ENCODE measurements around the gene CPED1.
"Not testable (repeated sequence)": the region's sequence is repeated elsewhere in the genome, so short reads cannot be mapped to it uniquely, and the experiment has no call there.

CPED1 gene

GRCh38 chr7:121002048-121002756 is 13.7 kb downstream of the CPED1 start:
- H3K4me1 ChIP-seq (ENCODE audit: control insufficient read depth in 2 of 2, insufficient read depth in 2 of 2, low read length in 2 of 2), result no peaks in the 10 kb centered on the region
- no peaks in the 10 kb centered on the region for H3K36me3 ChIP-seq (ENCODE audit: control insufficient read depth in 2 of 2, insufficient read depth in 2 of 2, low read length in 2 of 2)
- H3K4me3 ChIP-seq (ENCODE audit: low read length in 2 of 2), result no peak overlapping the region
- H3K27ac ChIP-seq (ENCODE audit: low read depth in 2 of 2, low read length in 2 of 2), result no peak overlapping the region
- no peaks in the 10 kb centered on the region for H3K9me3 ChIP-seq (ENCODE audit: control insufficient read depth in 2 of 2, low read length in 2 of 2)
- no peak overlapping the region for H3K9ac ChIP-seq (ENCODE audit: low read depth in 1 of 2, low read length in 2 of 2)
- no peaks in the 10 kb centered on the region for H3K27me3 ChIP-seq (ENCODE audit: control insufficient read depth in 2 of 2, insufficient read depth in 2 of 2, low read length in 2 of 2)

- no peaks in the 10 kb centered on the region for H3K4me1 ChIP-seq (ENCODE audit: control insufficient read depth in 2 of 2, insufficient read depth in 2 of 2, low read length in 2 of 2)
- H3K27me3 ChIP-seq (ENCODE audit: control insufficient read depth in 2 of 2, insufficient read depth in 2 of 2, low read length in 2 of 2), result no peaks in the 10 kb centered on the region
- H3K36me3 ChIP-seq (ENCODE audit: control insufficient read depth in 2 of 2, insufficient read depth in 2 of 2, low read length in 2 of 2), result no peaks in the 10 kb centered on the region
- no peak overlapping the region for H3K4me3 ChIP-seq (ENCODE audit: low read length in 2 of 2)
- no peak overlapping the region for H3K9ac ChIP-seq (ENCODE audit: low read depth in 1 of 2, low read length in 2 of 2)
- H3K9me3 ChIP-seq (ENCODE audit: control insufficient read depth in 2 of 2, low read length in 2 of 2), result no peaks in the 10 kb centered on the region
- peak overlapping the region in 1 of 2 donors; percentile 41 for H3K27ac ChIP-seq (ENCODE audit: low read depth in 2 of 2, low read length in 2 of 2)
Measured at GRCh38 chr7:121002757-121003200, 14.3 kb downstream of the CPED1 start.

GRCh38 chr7:121003986-121004685 is 15.6 kb downstream of the CPED1 start:
- H3K27me3 ChIP-seq (ENCODE audit: control insufficient read depth in 2 of 2, insufficient read depth in 2 of 2, low read length in 2 of 2), result no peaks in the 10 kb centered on the region
- H3K36me3 ChIP-seq (ENCODE audit: control insufficient read depth in 2 of 2, insufficient read depth in 2 of 2, low read length in 2 of 2), result no peaks in the 10 kb centered on the region
- no peak overlapping the region for H3K27ac ChIP-seq (ENCODE audit: low read depth in 2 of 2, low read length in 2 of 2)
- H3K9me3 ChIP-seq (ENCODE audit: control insufficient read depth in 2 of 2, low read length in 2 of 2), result no peaks in the 10 kb centered on the region
- no peaks in the 10 kb centered on the region for H3K4me1 ChIP-seq (ENCODE audit: control insufficient read depth in 2 of 2, insufficient read depth in 2 of 2, low read length in 2 of 2)
- no peak overlapping the region for H3K9ac ChIP-seq (ENCODE audit: low read depth in 1 of 2, low read length in 2 of 2)
- H3K4me3 ChIP-seq (ENCODE audit: low read length in 2 of 2), result no peak overlapping the region

GRCh38 chr7:121005058-121005457 is 16.5 kb downstream of the CPED1 start:
- not testable (repeated sequence) for H3K27ac ChIP-seq (ENCODE audit: low read depth in 2 of 2, low read length in 2 of 2); H3K36me3 ChIP-seq (ENCODE audit: control insufficient read depth in 2 of 2, insufficient read depth in 2 of 2, low read length in 2 of 2); H3K27me3 ChIP-seq (ENCODE audit: control insufficient read depth in 2 of 2, insufficient read depth in 2 of 2, low read length in 2 of 2); H3K9me3 ChIP-seq (ENCODE audit: control insufficient read depth in 2 of 2, low read length in 2 of 2); H3K4me1 ChIP-seq (ENCODE audit: control insufficient read depth in 2 of 2, insufficient read depth in 2 of 2, low read length in 2 of 2); H3K9ac ChIP-seq (ENCODE audit: low read depth in 1 of 2, low read length in 2 of 2); H3K4me3 ChIP-seq (ENCODE audit: low read length in 2 of 2)

- Histone ChIP-seq H3K27me3 (ENCODE audit: control insufficient read depth in 2 of 2, insufficient read depth in 2 of 2, low read length in 2 of 2) (no peaks in the 10 kb centered on the region), H3K9me3 (ENCODE audit: control insufficient read depth in 2 of 2, low read length in 2 of 2) (no peaks in the 10 kb centered on the region), H3K9ac (ENCODE audit: low read depth in 1 of 2, low read length in 2 of 2) (no peak overlapping the region), H3K4me3 (ENCODE audit: low read length in 2 of 2) (no peak overlapping the region), H3K4me1 (ENCODE audit: control insufficient read depth in 2 of 2, insufficient read depth in 2 of 2, low read length in 2 of 2) (no peaks in the 10 kb centered on the region), H3K36me3 (ENCODE audit: control insufficient read depth in 2 of 2, insufficient read depth in 2 of 2, low read length in 2 of 2) (no peaks in the 10 kb centered on the region), H3K27ac (ENCODE audit: low read depth in 2 of 2, low read length in 2 of 2) (peak overlapping the region; percentile 34 to 57)
Measured at GRCh38 chr7:121005996-121006584, 17.6 kb downstream of the CPED1 start.

GRCh38 chr7:121006711-121007315 is 18.3 kb downstream of the CPED1 start:
- Histone ChIP-seq H3K27me3 (ENCODE audit: control insufficient read depth in 2 of 2, insufficient read depth in 2 of 2, low read length in 2 of 2) (no peaks in the 10 kb centered on the region), H3K27ac (ENCODE audit: low read depth in 2 of 2, low read length in 2 of 2) (peak overlapping the region; percentile 34 to 57), H3K9me3 (ENCODE audit: control insufficient read depth in 2 of 2, low read length in 2 of 2) (no peaks in the 10 kb centered on the region)

GRCh38 chr7:121008816-121009215 is 20.3 kb downstream of the CPED1 start:
- Histone ChIP-seq H3K4me1 (ENCODE audit: control insufficient read depth in 2 of 2, insufficient read depth in 2 of 2, low read length in 2 of 2) (no peaks in the 10 kb centered on the region), H3K4me3 (ENCODE audit: low read length in 2 of 2) (no peak overlapping the region), H3K27ac (ENCODE audit: low read depth in 2 of 2, low read length in 2 of 2) (no peak overlapping the region), H3K27me3 (ENCODE audit: control insufficient read depth in 2 of 2, insufficient read depth in 2 of 2, low read length in 2 of 2) (no peaks in the 10 kb centered on the region), H3K9me3 (ENCODE audit: control insufficient read depth in 2 of 2, low read length in 2 of 2) (no peaks in the 10 kb centered on the region), H3K9ac (ENCODE audit: low read depth in 1 of 2, low read length in 2 of 2) (no peak overlapping the region), H3K36me3 (ENCODE audit: control insufficient read depth in 2 of 2, insufficient read depth in 2 of 2, low read length in 2 of 2) (no peaks in the 10 kb centered on the region)

More at GRCh38 chr7:121006711-121007315, 18.3 kb downstream of the CPED1 start:
- no peaks in the 10 kb centered on the region for H3K4me1 ChIP-seq (ENCODE audit: control insufficient read depth in 2 of 2, insufficient read depth in 2 of 2, low read length in 2 of 2)
- H3K4me3 ChIP-seq (ENCODE audit: low read length in 2 of 2), result no peak overlapping the region
- H3K9ac ChIP-seq (ENCODE audit: low read depth in 1 of 2, low read length in 2 of 2), result no peak overlapping the region
- no peaks in the 10 kb centered on the region for H3K36me3 ChIP-seq (ENCODE audit: control insufficient read depth in 2 of 2, insufficient read depth in 2 of 2, low read length in 2 of 2)

GRCh38 chr7:121011401-121011800 is 22.9 kb downstream of the CPED1 start:
- no peaks in the 10 kb centered on the region for H3K27me3 ChIP-seq (ENCODE audit: control insufficient read depth in 2 of 2, insufficient read depth in 2 of 2, low read length in 2 of 2)
- no peak overlapping the region for H3K9ac ChIP-seq (ENCODE audit: low read depth in 1 of 2, low read length in 2 of 2)
- H3K36me3 ChIP-seq (ENCODE audit: control insufficient read depth in 2 of 2, insufficient read depth in 2 of 2, low read length in 2 of 2), result no peaks in the 10 kb centered on the region
- H3K9me3 ChIP-seq (ENCODE audit: control insufficient read depth in 2 of 2, low read length in 2 of 2), result no peaks in the 10 kb centered on the region
- H3K27ac ChIP-seq (ENCODE audit: low read depth in 2 of 2, low read length in 2 of 2), result no peak overlapping the region
- H3K4me3 ChIP-seq (ENCODE audit: low read length in 2 of 2), result no peak overlapping the region
- H3K4me1 ChIP-seq (ENCODE audit: control insufficient read depth in 2 of 2, insufficient read depth in 2 of 2, low read length in 2 of 2), result no peaks in the 10 kb centered on the region

- no peaks in the 10 kb centered on the region for H3K27me3 ChIP-seq (ENCODE audit: control insufficient read depth in 2 of 2, insufficient read depth in 2 of 2, low read length in 2 of 2)
- H3K9me3 ChIP-seq (ENCODE audit: control insufficient read depth in 2 of 2, low read length in 2 of 2), result no peaks in the 10 kb centered on the region
- H3K4me3 ChIP-seq (ENCODE audit: low read length in 2 of 2), result no peak overlapping the region
- no peak overlapping the region for H3K9ac ChIP-seq (ENCODE audit: low read depth in 1 of 2, low read length in 2 of 2)
- no peaks in the 10 kb centered on the region for H3K36me3 ChIP-seq (ENCODE audit: control insufficient read depth in 2 of 2, insufficient read depth in 2 of 2, low read length in 2 of 2)
- H3K4me1 ChIP-seq (ENCODE audit: control insufficient read depth in 2 of 2, insufficient read depth in 2 of 2, low read length in 2 of 2), result no peaks in the 10 kb centered on the region
- H3K27ac ChIP-seq (ENCODE audit: low read depth in 2 of 2, low read length in 2 of 2), result no peak overlapping the region
Measured at GRCh38 chr7:121012170-121012874, 23.8 kb downstream of the CPED1 start.
